HepG2 (cell line): ENCODE data around the gene STK38L. TPM values are rescaled to one million over a fixed set of nuclear protein-coding genes. Genes with fewer than 3 reads are reported as not detected.

ENCODE experiments used
- ATAC-seq: fragments of 200-7000 bp; cut with Tn5 transposase; 3 replicates; pipeline ENCODE4 v1.9.1; 2020; ENCODE audit warnings: mild to moderate bottlenecking, moderate library complexity
- BruUV-seq: library from RNA; stranded (reverse); fragments of 400-500 nt; replicated peaks from 2 replicates; lab custom pipeline; 2021; lab: Mats Ljungman, UMichigan
- CTCF ChIA-PET: fragments of 300-600 bp; formaldehyde crosslinking; extraction: SDS; loops from one replicate; lab custom pipeline; 2021; ENCODE audit warnings: low total read pairs, inconsistent platforms, low intra/inter-chr PET ratio; lab: Yijun Ruan, JAX
- POLR2A ChIA-PET: fragments of 350-600 bp; sonication (Branson Sonifier 250); formaldehyde crosslinking; loops from one replicate; lab custom pipeline; 2020; ENCODE audit warnings: antibody characterized with exemption, inconsistent platforms; lab: Yijun Ruan, JAX
- DNase-seq: peaks from one replicate; pipeline ENCODE4 v3.0.0-alpha.2; 2015; ENCODE audit warnings: low spot score
- FAIRE-seq: peaks from 3 replicates; lab custom pipeline; 2011; peaks lifted over from hg19 to GRCh38; lab: Jason Lieb, UNC
- H2AFZ ChIP-seq: one replicate; pipeline ENCODE4 v1.6.1; 2011; ENCODE audit warnings: low read length, inconsistent platforms
- H3K27ac ChIP-seq: fragments of 300-600 bp; 3 replicates; pipeline ENCODE4 v1.8.0; 2011; ENCODE audit warnings: mixed run types, mild to moderate bottlenecking, mixed read lengths, low read length, inconsistent platforms; ENCODE audit not compliant: insufficient read depth; ENCODE audit errors: extremely low read length
- H3K27me3 ChIP-seq, 2 experiments: fragments of 200-600 bp in 1 of 2; 2 replicates in 1 of 2; 3 replicates in 1 of 2; pipeline versions ENCODE4 v1.6.0 to v1.8.0; 2011; ENCODE audit warnings: low read length in 2 of 2, mild to moderate bottlenecking in 2 of 2, moderate library complexity in 2 of 2, inconsistent platforms in 1 of 2; ENCODE audit not compliant: insufficient read depth in 2 of 2, control insufficient read depth in 1 of 2
- H3K36me3 ChIP-seq, 2 experiments: fragments of 200-600 bp in 1 of 2; replicated peaks in 1 of 2; 2 replicates in 1 of 2; 3 replicates in 1 of 2; pipeline versions ENCODE4 v1.5.1 to v1.8.0; 2011; ENCODE audit warnings: low read length in 2 of 2, inconsistent platforms in 1 of 2; ENCODE audit not compliant: insufficient read depth in 2 of 2, control insufficient read depth in 1 of 2
- H3K4me1 ChIP-seq: 2 replicates; pipeline ENCODE4 v1.5.1; 2012; ENCODE audit warnings: low read length, inconsistent platforms; ENCODE audit not compliant: insufficient read depth
- H3K4me2 ChIP-seq: 2 replicates; pipeline ENCODE4 v1.6.0; 2011; ENCODE audit warnings: low read depth, low read length, inconsistent platforms
- H3K4me3 ChIP-seq, 3 experiments: fragments of 200-600 bp in 1 of 3; sonication (generic), shearing (Covaris generic) in 1 of 3; replicated peaks in 1 of 3; 2 replicates each; pipeline ENCODE4 v1.5.1; 2011 to 2016; ENCODE audit warnings: low read length in 3 of 3, inconsistent platforms in 2 of 3, low read depth in 2 of 3, mild to moderate bottlenecking in 2 of 3, control low read depth in 1 of 3, mixed read lengths in 1 of 3; ENCODE audit not compliant: insufficient read depth in 1 of 3
- H3K79me2 ChIP-seq: one replicate; pipeline ENCODE4 v1.6.1; 2011; ENCODE audit warnings: low read length, inconsistent platforms; ENCODE audit not compliant: insufficient read depth
- H3K9ac ChIP-seq: 2 replicates; pipeline ENCODE4 v1.6.0; 2011; ENCODE audit warnings: mild to moderate bottlenecking, low read depth, low read length, inconsistent platforms; ENCODE audit not compliant: insufficient read depth
- H3K9me3 ChIP-seq: 2 replicates; pipeline ENCODE4 v1.5.1; 2012; ENCODE audit warnings: mild to moderate bottlenecking, low read length
- H4K20me1 ChIP-seq: 2 replicates; pipeline ENCODE4 v1.6.0; 2011; ENCODE audit warnings: inconsistent platforms, mild to moderate bottlenecking, low read length, moderate library complexity; ENCODE audit not compliant: insufficient read depth
- AGO1 ChIP-seq: fragments of 200-400 bp; formaldehyde crosslinking; IDR thresholded peaks from 2 replicates; pipeline ENCODE4 v1.6.1; 2017; ENCODE audit warnings: mild to moderate bottlenecking, low read depth, low read length, moderate library complexity; ENCODE audit not compliant: poor library complexity, severe bottlenecking
- ATF3 ChIP-seq: sonication (generic); formaldehyde crosslinking; IDR thresholded peaks from 2 replicates; pipeline ENCODE4 v1.4.0; 2020; ENCODE audit warnings: missing genetic modification reagents
- BCL6 ChIP-seq: IDR thresholded peaks from 2 replicates; pipeline ENCODE4 v1.6.1; 2016; ENCODE audit warnings: missing genetic modification reagents, missing compliant biosample characterization
- HMG20A ChIP-seq: IDR thresholded peaks from 2 replicates; pipeline ENCODE4 v1.6.1; 2016; ENCODE audit warnings: borderline replicate concordance
- LRRFIP1 ChIP-seq: sonication (generic); formaldehyde crosslinking; conservative IDR thresholded peaks from 2 replicates; pipeline ENCODE4 v1.4.0; 2020; ENCODE audit warnings: missing genetic modification reagents
- NCOA5 ChIP-seq: sonication (generic); formaldehyde crosslinking; IDR thresholded peaks from 2 replicates; pipeline ENCODE4 v1.4.0; 2020; ENCODE audit warnings: missing genetic modification reagents
- NONO ChIP-seq, 2 experiments: fragments of 450-650 bp in 1 of 2; sonication (generic) in 1 of 2; formaldehyde crosslinking in 1 of 2; IDR thresholded peaks in 1 of 2; conservative IDR thresholded peaks in 1 of 2; 2 replicates each; pipeline versions ENCODE4 v1.6.1 to v1.8.0; 2017 to 2022; ENCODE audit warnings: mild to moderate bottlenecking in 1 of 2, missing genetic modification reagents in 1 of 2, moderate library complexity in 1 of 2
- NR1H2 ChIP-seq: sonication (generic); formaldehyde crosslinking; IDR thresholded peaks from 2 replicates; pipeline ENCODE4 v1.8.1; 2022; ENCODE audit warnings: low read depth, missing genetic modification reagents, borderline replicate concordance
- POGZ ChIP-seq: sonication (generic); formaldehyde crosslinking; IDR thresholded peaks from 2 replicates; pipeline ENCODE4 v1.4.0; 2020; ENCODE audit warnings: mild to moderate bottlenecking, missing genetic modification reagents
- SP140L ChIP-seq: sonication (generic); formaldehyde crosslinking; IDR thresholded peaks from 2 replicates; pipeline ENCODE4 v1.4.0; 2020; ENCODE audit warnings: missing genetic modification reagents, borderline replicate concordance
- ZBTB8A ChIP-seq: sonication (generic); formaldehyde crosslinking; IDR thresholded peaks from 2 replicates; pipeline ENCODE4 v1.4.0; 2020; ENCODE audit warnings: mild to moderate bottlenecking, low read depth, missing genetic modification reagents, borderline replicate concordance
- ZNF382 ChIP-seq: sonication (generic); formaldehyde crosslinking; IDR thresholded peaks from 2 replicates; pipeline ENCODE4 v1.5.0; 2020; ENCODE audit warnings: missing genetic modification reagents, mild to moderate bottlenecking, borderline replicate concordance
- ZNF574 ChIP-seq: sonication (generic); formaldehyde crosslinking; IDR thresholded peaks from 2 replicates; pipeline ENCODE4 v1.4.0; 2020; ENCODE audit warnings: missing genetic modification reagents
- ZNF629 ChIP-seq: sonication (generic); formaldehyde crosslinking; conservative IDR thresholded peaks from 2 replicates; pipeline ENCODE4 v1.5.0; 2020; ENCODE audit warnings: missing genetic modification reagents
- ZNF790 ChIP-seq: sonication (generic); formaldehyde crosslinking; IDR thresholded peaks from 2 replicates; pipeline ENCODE4 v1.8.0; 2022; ENCODE audit warnings: missing genetic modification reagents, mild to moderate bottlenecking, borderline replicate concordance
- whole genome bisulfite sequencing: methylation state at CpG from one replicate; pipeline ENCODE4 v1.1.6; 2017; ENCODE audit warnings: low lambda C conversion rate; 5-methylcytosine and 5-hydroxymethylcytosine counted together
- in situ Hi-C: cut with HindIII; loops from 2 replicates; pipeline ENCODE4 v1.10.0; 2017; ENCODE audit warnings: low pct_unique_long_range_greater_than_20kb; ENCODE audit not compliant: extremely low pct_ligation_motif_present
- intact Hi-C: fragments of 100-400 bp; cut with micrococcal nuclease; formaldehyde crosslinking; loops from one replicate; pipeline ENCODE4 v1.10.0; 2022; ENCODE audit not compliant: unreplicated experiment
- polyA plus RNA-seq, 8 experiments: library from polyadenylated mRNA; depleted of rRNA in 3 of 8; stranded (reverse) in 7 of 8; unstranded in 1 of 8; fragments of >200 nt; fragmentation: Illumina TruSeq in 4 of 8; extraction: Trizol in 4 of 8; gene quantifications; 2 replicates each; pipeline versions ENCODE4 v1.2.1 to v1.2.3, GENCODE V29; 2011 to 2016; ENCODE audit warnings: low read depth in 4 of 8, missing spikeins in 1 of 8, mixed read lengths in 1 of 8; ENCODE audit not compliant: insufficient read depth in 1 of 8
- total RNA-seq, 5 experiments: library from RNA; depleted of rRNA; stranded (reverse); fragments of >200 nt; fragmentation: Illumina TruSeq; extraction: Trizol; gene quantifications; 2 replicates each; pipeline ENCODE4 v1.2.3, GENCODE V29; 2016; ENCODE audit warnings: low read depth in 1 of 5

Gene STK38L
- total and polyA plus RNA-seq, 2 of the 13 experiments (the other 11 are each of a cell fraction or from before 2014, with no cell fraction given) = 6.1 to 26.4 TPM

- POLR2A ChIA-PET = no interaction called here
- FAIRE-seq = no peak
- TF ChIP-seq LRRFIP1 (CRISPR knock-in tag) (no peak), BCL6 (no peak), ZNF629 (CRISPR knock-in tag) (no peak), ZNF574 (CRISPR knock-in tag) (no peak), ZNF382 (no peak), HMG20A (CRISPR knock-in tag) (no peak), AGO1 (no peak), NCOA5 (CRISPR knock-in tag) (no peak), ZNF790 (CRISPR knock-in tag) (no peak), SP140L (CRISPR knock-in tag) (no peak), ZBTB8A (CRISPR knock-in tag) (no peak), ATF3 (no peak), NR1H2 (CRISPR knock-in tag) (no peak), POGZ (CRISPR knock-in tag) (no peak), NONO (IDR thresholded peaks at IDR 0.05) (no peak), NONO (CRISPR knock-in tag; conservative IDR thresholded peaks at IDR 0.05) (no peak)
- H3K9me3 ChIP-seq = no peaks in the 10 kb centered on the region
- WGBS = 91% methylated on average over 4 of the region's 4 CpGs
- CTCF ChIA-PET = no interaction called here
- no peaks in the 10 kb centered on the region; the same call in 1 of the 2 replicates for H4K20me1 ChIP-seq
- H3K79me2 ChIP-seq = no peaks in the 10 kb centered on the region
- DNase-seq = no peak
- H3K9ac ChIP-seq = no peak overlapping the region
- no peak overlapping the region for H3K27ac ChIP-seq
- ATAC-seq = no peak
- intact Hi-C loops = no loop called here
- no TSS peak for BruUV-seq
- H3K4me2 ChIP-seq = no peak overlapping the region
- no peaks in the 10 kb centered on the region for H3K27me3 ChIP-seq
- no peak overlapping the region for H3K4me3 ChIP-seq
- peaks cover 10% of the 10 kb centered on the region for H3K4me1 ChIP-seq
- no peaks in the 10 kb centered on the region for H3K36me3 ChIP-seq
- in situ Hi-C loops = no loop called here
- H2AFZ ChIP-seq = no peak overlapping the region
These were observed 53.5 kb downstream of the STK38L start for GRCh38 chr12:27297566-27297965.
